Sigmoid colon (tissue), 7 donors: ENCODE data around the gene NUFIP2. TPM values are rescaled to one million over a fixed set of nuclear protein-coding genes. Genes with fewer than 3 reads are reported as not detected.
A peak's percentile ranks its signal among the peaks of the same experiment; 100 is the strongest.

ENCODE experiments used
- DNase-seq: peaks from one replicate; pipeline ENCODE4 v3.0.0-alpha.2; 2019
- H3K27ac ChIP-seq, 4 donors: fragments of 200-600 bp; sonication (generic); one replicate each; pipeline ENCODE4 v1.5.1; 2016 to 2019; ENCODE audit warnings: mild to moderate bottlenecking in 1 of 4
- H3K27me3 ChIP-seq, 3 donors: fragments of 200-600 bp; sonication (generic); one replicate each; pipeline ENCODE4 v1.5.1; 2019; ENCODE audit warnings: mild to moderate bottlenecking in 1 of 3
- H3K36me3 ChIP-seq, 4 donors: fragments of 200-600 bp; sonication (generic); one replicate each; pipeline ENCODE4 v1.5.1; 2016 to 2019
- H3K4me1 ChIP-seq, 4 donors: fragments of 200-600 bp; sonication (generic); one replicate each; pipeline ENCODE4 v1.5.1; 2017 to 2019
- H3K4me3 ChIP-seq, 4 donors: fragments of 200-600 bp; sonication (generic); one replicate each; pipeline ENCODE4 v1.5.1; 2017 to 2019; ENCODE audit warnings: mild to moderate bottlenecking in 2 of 4, moderate library complexity in 1 of 4
- H3K9me3 ChIP-seq, 4 donors: fragments of 200-600 bp in 3 of 4; sonication (generic) in 3 of 4; one replicate each; pipeline versions ENCODE4 v1.5.1 to v1.6.1; 2013 to 2019
- EP300 ChIP-seq, 4 donors: sonication (generic); formaldehyde crosslinking; IDR thresholded peaks; one replicate each; pipeline ENCODE4 v1.6.1; 2017; ENCODE audit warnings: antibody characterized with exemption in 4 of 4
- POLR2A ChIP-seq, 2 donors: fragments of 450-650 bp; IDR thresholded peaks; one replicate each; pipeline ENCODE4 v1.6.1; 2016; ENCODE audit warnings: antibody characterized with exemption in 2 of 2, mild to moderate bottlenecking in 2 of 2, moderate library complexity in 2 of 2
- POLR2AphosphoS5 ChIP-seq, 4 donors: sonication (generic); formaldehyde crosslinking; IDR thresholded peaks; one replicate each; pipeline ENCODE4 v1.6.1; 2017; ENCODE audit warnings: antibody characterized with exemption in 4 of 4
- WGBS, 2 donors: extraction: QIAGEN DNeasy Blood & Tissue Kit; methylation state at CpG; one replicate each; pipeline ENCODE4 v1.1.7; 2013; 5-methylcytosine and 5-hydroxymethylcytosine counted together
- intact Hi-C: fragments of 100-400 bp; cut with DNase I; formaldehyde crosslinking; loops from one replicate; pipeline ENCODE4 v1.15.1; 2023
- polyA plus RNA-seq, 3 donors: library from polyadenylated mRNA; stranded (reverse); fragments of 200-250 nt; gene quantifications; one replicate each; pipeline ENCODE4 v1.2.3, GENCODE V29; 2013
- total RNA-seq, 4 donors: library from RNA; depleted of rRNA; stranded (reverse); fragments of >200 nt; gene quantifications; one replicate each; pipeline ENCODE4 v1.1.0, GENCODE V29; 2016
- TF ChIP-seq, protein P1 (sequence below), 4 experiments: fragments of 450-650 bp in 3 of 4; fragments of 200-600 bp in 1 of 4; IDR thresholded peaks; one replicate each; pipeline ENCODE4 v1.5.1; 2016 to 2019; ENCODE audit warnings: antibody characterized with exemption in 4 of 4, mild to moderate bottlenecking in 3 of 4, moderate library complexity in 2 of 4
- donor health status: healthy with polysubstance abuse.
- donor health status: Bipolar disorder and iron deficiency.
- donor health status: healthy.

NUFIP2 gene
- total and polyA plus RNA-seq, 7 donors: 6.6 to 30.7 (median 26.5) TPM

- Histone ChIP-seq H3K27me3 (no peaks in the 10 kb centered on the region), H3K4me1 (peaks cover 0 to 49% (median 44%) of the 10 kb centered on the region in 4 donors), H3K27ac (peak overlapping the region; percentile 64 to 78 (median 70)), H3K9me3 (no peaks in the 10 kb centered on the region), H3K4me3 (peak overlapping the region in 2 of 4 donors; percentile 29 to 34), H3K36me3 (peaks cover 0 to 25% (median under 1%) of the 10 kb centered on the region in 4 donors)
- DNase-seq: no peak
- WGBS, 2 donors: 79 to 87% methylated on average over 3 of the region's 3 CpGs
- TF ChIP-seq POLR2A (IDR thresholded peaks at IDR 0.05) (no peak), POLR2AphosphoS5 (IDR thresholded peaks at IDR 0.05) (peak in 1 of 4 donors; percentile 20)
- intact Hi-C loops: loop anchor here (2.0 kb wide), 1 partner anchor 33 kb away; no protein-coding TSS in a partner anchor
Observed at GRCh38 chr17:29257756-29258155, 36.2 kb downstream of the NUFIP2 start.

DNA sequence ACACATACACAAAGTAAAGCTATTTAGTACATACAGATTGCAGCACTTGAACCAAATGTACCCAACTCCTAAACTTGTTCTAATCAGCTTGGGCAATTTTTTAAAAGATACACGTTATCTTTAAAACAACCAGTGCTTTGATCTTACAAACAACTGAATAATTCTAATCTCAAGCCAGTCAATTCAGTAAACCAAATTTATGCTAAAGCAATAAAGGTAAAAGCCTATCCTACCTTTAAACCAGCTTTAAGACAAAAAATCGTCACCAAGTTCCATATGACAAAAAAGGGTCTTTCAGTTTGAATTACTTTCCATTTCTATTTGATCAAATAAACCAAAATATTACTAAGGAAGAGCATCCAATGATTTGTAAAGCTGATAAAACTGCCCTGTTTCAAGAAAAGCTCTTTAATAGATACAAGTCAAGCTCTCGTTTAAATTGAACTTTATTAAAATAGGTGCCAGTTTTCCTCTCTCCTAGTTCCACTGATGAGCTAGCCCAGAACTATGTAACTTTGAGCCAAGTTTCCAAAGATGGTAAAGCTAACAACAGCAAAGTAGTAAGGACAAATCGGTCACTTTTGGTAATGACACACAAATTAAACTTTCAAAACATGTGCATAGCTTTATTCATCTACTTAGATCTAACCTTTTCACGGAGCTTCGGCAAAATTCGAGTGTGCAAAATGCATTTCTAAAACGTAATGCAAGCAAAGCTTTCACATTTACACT, 37.0 kb downstream of the NUFIP2 start:
- Histone ChIP-seq H3K9me3 (no peaks in the 10 kb centered on the region), H3K27ac (peak overlapping the region; percentile 64 to 78 (median 70)), H3K4me1 (peaks cover 0 to 48% (median 43%) of the 10 kb centered on the region in 4 donors), H3K4me3 (peak overlapping the region in 3 of 4 donors; percentile 26 to 34 (median 29)), H3K27me3 (no peaks in the 10 kb centered on the region), H3K36me3 (peaks cover 0 to 17% (median 0%) of the 10 kb centered on the region in 4 donors)
- TF ChIP-seq POLR2A (IDR thresholded peaks at IDR 0.05): no peak
- peak in 1 of 4 donors; percentile 24 for TF ChIP-seq POLR2AphosphoS5 (IDR thresholded peaks at IDR 0.05)
- intact Hi-C loops: loop anchor here (2.0 kb wide), 1 partner anchor 34 kb away; no protein-coding TSS in a partner anchor
- 71 to 76% methylated on average over 8 of the region's 8 CpGs for WGBS, 2 donors
- DNase-seq: no peak

DNA sequence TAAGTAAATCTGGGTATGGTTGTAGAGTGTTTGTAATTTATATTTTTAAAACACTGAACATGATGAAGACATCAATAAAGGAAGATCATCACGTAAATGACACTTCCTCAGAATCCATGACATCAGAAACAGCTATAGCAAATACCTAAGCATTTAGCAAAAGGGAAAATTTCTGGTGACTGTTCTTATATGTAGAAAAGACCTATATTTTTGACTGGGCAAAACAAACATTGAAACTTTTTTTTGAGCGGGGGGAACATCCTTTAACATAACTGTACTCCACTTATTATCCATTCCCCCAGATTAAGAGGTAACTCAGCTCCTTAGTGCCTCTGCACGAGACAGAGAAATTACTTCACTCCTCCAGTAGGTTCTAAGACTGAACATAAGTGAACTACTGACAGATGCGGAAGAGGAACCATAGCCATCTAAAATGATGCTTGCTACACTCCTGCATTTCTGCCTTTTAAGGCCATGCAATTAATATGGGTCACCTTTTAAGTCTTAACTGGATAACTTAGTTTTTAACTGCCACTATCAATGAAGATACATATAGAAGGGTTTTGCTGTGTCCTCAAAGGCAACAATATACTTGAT, 37.9 kb downstream of the NUFIP2 start:
- no peaks in the 10 kb centered on the region for H3K27me3 ChIP-seq
- H3K4me1 ChIP-seq: peaks cover 0 to 48% (median 43%) of the 10 kb centered on the region in 4 donors
- 72 to 86% methylated on average over 4 of the region's 4 CpGs for WGBS, 2 donors
- no peaks in the 10 kb centered on the region for H3K9me3 ChIP-seq
- H3K4me3 ChIP-seq: no peak overlapping the region
- no peak for DNase-seq
- intact Hi-C loops: loop anchor here (2.0 kb wide), 1 partner anchor 35 kb away; no protein-coding TSS in a partner anchor
- peak overlapping the region; percentile 64 to 78 (median 70) for H3K27ac ChIP-seq
- peaks cover 0 to 10% (median 0%) of the 10 kb centered on the region in 4 donors for H3K36me3 ChIP-seq
- TF ChIP-seq POLR2A (IDR thresholded peaks at IDR 0.05) (no peak), POLR2AphosphoS5 (IDR thresholded peaks at IDR 0.05) (no peak), EP300 (IDR thresholded peaks at IDR 0.05) (no peak)
- TF ChIP-seq, protein P1, sequence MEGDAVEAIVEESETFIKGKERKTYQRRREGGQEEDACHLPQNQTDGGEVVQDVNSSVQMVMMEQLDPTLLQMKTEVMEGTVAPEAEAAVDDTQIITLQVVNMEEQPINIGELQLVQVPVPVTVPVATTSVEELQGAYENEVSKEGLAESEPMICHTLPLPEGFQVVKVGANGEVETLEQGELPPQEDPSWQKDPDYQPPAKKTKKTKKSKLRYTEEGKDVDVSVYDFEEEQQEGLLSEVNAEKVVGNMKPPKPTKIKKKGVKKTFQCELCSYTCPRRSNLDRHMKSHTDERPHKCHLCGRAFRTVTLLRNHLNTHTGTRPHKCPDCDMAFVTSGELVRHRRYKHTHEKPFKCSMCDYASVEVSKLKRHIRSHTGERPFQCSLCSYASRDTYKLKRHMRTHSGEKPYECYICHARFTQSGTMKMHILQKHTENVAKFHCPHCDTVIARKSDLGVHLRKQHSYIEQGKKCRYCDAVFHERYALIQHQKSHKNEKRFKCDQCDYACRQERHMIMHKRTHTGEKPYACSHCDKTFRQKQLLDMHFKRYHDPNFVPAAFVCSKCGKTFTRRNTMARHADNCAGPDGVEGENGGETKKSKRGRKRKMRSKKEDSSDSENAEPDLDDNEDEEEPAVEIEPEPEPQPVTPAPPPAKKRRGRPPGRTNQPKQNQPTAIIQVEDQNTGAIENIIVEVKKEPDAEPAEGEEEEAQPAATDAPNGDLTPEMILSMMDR (IDR thresholded peaks at IDR 0.05): no peak

GRCh38 chr17:29253037-29253436, 40.9 kb downstream of the NUFIP2 start:
- WGBS, 2 donors: 92 to 96% methylated on average over 2 of the region's 2 CpGs
- Histone ChIP-seq H3K36me3 (no peaks in the 10 kb centered on the region), H3K27ac (no peak overlapping the region), H3K27me3 (no peaks in the 10 kb centered on the region), H3K4me3 (no peak overlapping the region), H3K4me1 (peaks cover 0 to 36% (median 33%) of the 10 kb centered on the region in 4 donors), H3K9me3 (no peaks in the 10 kb centered on the region)
- intact Hi-C loops: no loop called here
- no peak for TF ChIP-seq POLR2AphosphoS5 (IDR thresholded peaks at IDR 0.05)
- TF ChIP-seq, protein P1 (IDR thresholded peaks at IDR 0.05): no peak
- no peak for TF ChIP-seq EP300 (IDR thresholded peaks at IDR 0.05)
- TF ChIP-seq POLR2A (IDR thresholded peaks at IDR 0.05): no peak
- DNase-seq: no peak

GRCh38 chr17:29252101-29252791, 41.7 kb downstream of the NUFIP2 start:
- Histone ChIP-seq H3K4me1 (peaks cover 0 to 28% (median 25%) of the 10 kb centered on the region in 4 donors), H3K27ac (no peak overlapping the region), H3K36me3 (no peaks in the 10 kb centered on the region), H3K4me3 (no peak overlapping the region), H3K27me3 (no peaks in the 10 kb centered on the region), H3K9me3 (no peaks in the 10 kb centered on the region)
- TF ChIP-seq, protein P1 (IDR thresholded peaks at IDR 0.05): peak in 3 of 4 experiments; percentile 13 to 40 (median 27)
- no peak for TF ChIP-seq POLR2A (IDR thresholded peaks at IDR 0.05)
- DNase-seq: no peak
- WGBS, 2 donors: 82 to 83% methylated on average over 7 of the region's 7 CpGs
- intact Hi-C loops: no loop called here
